HepG2 (cell line): Measurements from ENCODE around the gene NFYC. TPM values are rescaled to one million over a fixed set of nuclear protein-coding genes. Genes with fewer than 3 reads are reported as not detected.

Source experiments
- ASH2L ChIP-seq: fragments of 300-600, 200-600 bp; sonication (generic); IDR thresholded peaks from 2 replicates; pipeline ENCODE4 v1.7.0; 2017; ENCODE audit warnings: low read depth, mild to moderate bottlenecking, moderate library complexity, mixed read lengths, low read length; ENCODE audit not compliant: insufficient read length
- DR1 ChIP-seq: sonication (generic); formaldehyde crosslinking; IDR thresholded peaks from 2 replicates; pipeline ENCODE4 v1.8.0; 2021; ENCODE audit warnings: mild to moderate bottlenecking, missing genetic modification reagents, inconsistent platforms
- FOSL2 ChIP-seq: sonication (generic); formaldehyde crosslinking; IDR thresholded peaks from 2 replicates; pipeline ENCODE4 v1.4.0; 2020; ENCODE audit warnings: missing genetic modification reagents
- HNRNPLL ChIP-seq: fragments of 200-400 bp; formaldehyde crosslinking; IDR thresholded peaks from 2 replicates; pipeline ENCODE4 v1.6.1; 2017; ENCODE audit warnings: mild to moderate bottlenecking, low read depth, low read length; ENCODE audit not compliant: poor library complexity, severe bottlenecking
- IRX3 ChIP-seq: sonication (generic); formaldehyde crosslinking; IDR thresholded peaks from 2 replicates; pipeline ENCODE4 v1.8.1; 2023; ENCODE audit warnings: mild to moderate bottlenecking, low read depth, missing genetic modification reagents, borderline replicate concordance
- KLF11 ChIP-seq: IDR thresholded peaks from 2 replicates; pipeline ENCODE4 v1.6.1; 2016; ENCODE audit warnings: missing compliant biosample characterization
- MED8 ChIP-seq: sonication (generic); formaldehyde crosslinking; IDR thresholded peaks from 2 replicates; pipeline ENCODE4 v1.8.1; 2023; ENCODE audit warnings: mild to moderate bottlenecking, missing genetic modification reagents; ENCODE audit not compliant: insufficient replicate concordance
- MEF2D ChIP-seq: sonication (generic); formaldehyde crosslinking; IDR thresholded peaks from 2 replicates; pipeline ENCODE4 v1.5.1; 2020; ENCODE audit warnings: mild to moderate bottlenecking, missing genetic modification reagents
- MIER3 ChIP-seq: IDR thresholded peaks from 2 replicates; pipeline ENCODE4 v1.6.1; 2016; ENCODE audit warnings: missing compliant biosample characterization, borderline replicate concordance
- NCOA5 ChIP-seq: sonication (generic); formaldehyde crosslinking; IDR thresholded peaks from 2 replicates; pipeline ENCODE4 v1.4.0; 2020; ENCODE audit warnings: missing genetic modification reagents
- NFE2L1 ChIP-seq: sonication (generic); formaldehyde crosslinking; IDR thresholded peaks from 2 replicates; pipeline ENCODE4 v1.4.0; 2020; ENCODE audit warnings: missing genetic modification reagents, mild to moderate bottlenecking, borderline replicate concordance
- NFRKB ChIP-seq: fragments of 450-650 bp; IDR thresholded peaks from 2 replicates; pipeline ENCODE4 v1.6.1; 2017
- PHB2 ChIP-seq: fragments of 450-650 bp; IDR thresholded peaks from 2 replicates; pipeline ENCODE4 v1.6.1; 2018; ENCODE audit not compliant: partially characterized antibody
- PHF21A ChIP-seq: sonication (generic); formaldehyde crosslinking; IDR thresholded peaks from 2 replicates; pipeline ENCODE4 v1.5.0; 2020; ENCODE audit warnings: mild to moderate bottlenecking, missing genetic modification reagents
- POLR2AphosphoS2 ChIP-seq: IDR thresholded peaks from 2 replicates; pipeline ENCODE4 v1.6.1; 2011; ENCODE audit warnings: low read depth, low read length, improper control_type of control experiment
- RARG ChIP-seq: sonication (generic); formaldehyde crosslinking; IDR thresholded peaks from 2 replicates; pipeline ENCODE4 v1.4.0; 2020; ENCODE audit warnings: low read depth, mild to moderate bottlenecking, missing genetic modification reagents
- SMAD3 ChIP-seq: sonication (generic); formaldehyde crosslinking; IDR thresholded peaks from 2 replicates; pipeline ENCODE4 v1.4.0; 2020; ENCODE audit warnings: missing genetic modification reagents
- TFDP2 ChIP-seq: sonication (generic); formaldehyde crosslinking; IDR thresholded peaks from 2 replicates; pipeline ENCODE4 v1.4.0; 2020; ENCODE audit warnings: missing genetic modification reagents
- U2AF1 ChIP-seq: fragments of 200-400 bp; formaldehyde crosslinking; optimal IDR thresholded peaks from 2 replicates; pipeline ENCODE3; 2017; ENCODE audit warnings: mild to moderate bottlenecking, low read depth, low read length
- ZBTB14 ChIP-seq: sonication (generic); formaldehyde crosslinking; IDR thresholded peaks from 2 replicates; pipeline ENCODE4 v1.4.0; 2020; ENCODE audit warnings: missing genetic modification reagents
- ZBTB3 ChIP-seq: sonication (generic); formaldehyde crosslinking; IDR thresholded peaks from 2 replicates; pipeline ENCODE4 v1.4.0; 2020; ENCODE audit warnings: low read depth, mild to moderate bottlenecking, moderate library complexity, missing genetic modification reagents, borderline replicate concordance
- ZBTB37 ChIP-seq: sonication (generic); formaldehyde crosslinking; IDR thresholded peaks from 2 replicates; pipeline ENCODE4 v1.4.0; 2020; ENCODE audit warnings: mild to moderate bottlenecking, missing genetic modification reagents
- ZNF232 ChIP-seq: sonication (generic); formaldehyde crosslinking; IDR thresholded peaks from 2 replicates; pipeline ENCODE4 v1.4.0; 2020; ENCODE audit warnings: missing genetic modification reagents, borderline replicate concordance
- ZNF691 ChIP-seq: sonication (generic); formaldehyde crosslinking; IDR thresholded peaks from 2 replicates; pipeline ENCODE4 v1.4.0; 2020; ENCODE audit warnings: missing genetic modification reagents, low read depth, mild to moderate bottlenecking, borderline replicate concordance
- ZNF792 ChIP-seq: IDR thresholded peaks from 2 replicates; pipeline ENCODE4 v1.6.1; 2016
- polyA plus RNA-seq, 8 experiments: library from polyadenylated mRNA; depleted of rRNA in 3 of 8; stranded (reverse) in 7 of 8; unstranded in 1 of 8; fragments of >200 nt; fragmentation: Illumina TruSeq in 4 of 8; extraction: Trizol in 4 of 8; gene quantifications; 2 replicates each; pipeline versions ENCODE4 v1.2.1 to v1.2.3, GENCODE V29; 2011 to 2016; ENCODE audit warnings: low read depth in 4 of 8, missing spikeins in 1 of 8, mixed read lengths in 1 of 8; ENCODE audit not compliant: insufficient read depth in 1 of 8
- total RNA-seq, 5 experiments: library from RNA; depleted of rRNA; stranded (reverse); fragments of >200 nt; fragmentation: Illumina TruSeq; extraction: Trizol; gene quantifications; 2 replicates each; pipeline ENCODE4 v1.2.3, GENCODE V29; 2016; ENCODE audit warnings: low read depth in 1 of 5
- TF ChIP-seq, protein P1 (sequence below): sonication (generic); formaldehyde crosslinking; IDR thresholded peaks from 2 replicates; pipeline ENCODE4 v1.4.0; 2020; ENCODE audit warnings: mild to moderate bottlenecking, missing genetic modification reagents

NFYC gene
- total and polyA plus RNA-seq, 2 of the 13 experiments (the other 11 are each of a cell fraction or from before 2014, with no cell fraction given) = 33.9 to 73.7 TPM

DNA sequence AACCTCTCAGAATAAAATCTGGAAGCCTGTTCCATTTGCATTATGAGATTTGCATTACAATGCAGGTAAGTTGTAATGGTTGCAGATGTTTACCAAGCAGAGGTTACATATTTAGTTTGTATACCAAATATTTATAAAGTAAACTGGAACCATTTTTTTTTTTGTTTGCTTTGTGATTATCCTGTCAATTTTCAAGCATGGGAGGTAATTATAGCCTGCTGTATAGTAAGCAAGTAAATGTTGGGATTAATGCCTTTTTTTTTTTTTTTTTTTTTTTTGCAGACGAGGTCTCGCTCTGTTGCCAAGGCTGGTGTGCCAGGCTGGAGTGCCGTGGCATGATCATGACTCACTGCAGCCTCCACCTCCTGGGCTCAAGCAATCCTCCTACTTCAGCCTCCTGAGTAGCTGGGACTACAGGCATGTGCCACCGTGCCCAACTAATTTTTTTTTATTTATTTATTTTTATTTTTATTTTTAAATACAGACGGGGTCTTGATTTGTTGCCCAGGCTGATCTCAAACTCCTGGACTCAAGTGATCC, 21.0 kb downstream of the NFYC start (continued):
- TF ChIP-seq ZBTB37 (CRISPR knock-in tag) (no peak), SMAD3 (CRISPR knock-in tag) (no peak), ZBTB3 (no peak), PHB2 (no peak), ZBTB14 (CRISPR knock-in tag) (no peak), ASH2L (no peak), TFDP2 (no peak), NFRKB (no peak), MIER3 (CRISPR knock-in tag) (no peak), PHF21A (no peak), ZNF792 (no peak), NCOA5 (no peak), IRX3 (CRISPR knock-in tag) (no peak), ZNF691 (CRISPR knock-in tag) (no peak), FOSL2 (CRISPR knock-in tag) (no peak), MED8 (CRISPR knock-in tag) (no peak), MEF2D (no peak), KLF11 (CRISPR knock-in tag) (no peak), DR1 (CRISPR knock-in tag) (no peak), ZNF232 (no peak), HNRNPLL (no peak), RARG (CRISPR knock-in tag) (no peak), POLR2AphosphoS2 (no peak), U2AF1 (no peak), NFE2L1 (no peak)
- TF ChIP-seq, protein P1, sequence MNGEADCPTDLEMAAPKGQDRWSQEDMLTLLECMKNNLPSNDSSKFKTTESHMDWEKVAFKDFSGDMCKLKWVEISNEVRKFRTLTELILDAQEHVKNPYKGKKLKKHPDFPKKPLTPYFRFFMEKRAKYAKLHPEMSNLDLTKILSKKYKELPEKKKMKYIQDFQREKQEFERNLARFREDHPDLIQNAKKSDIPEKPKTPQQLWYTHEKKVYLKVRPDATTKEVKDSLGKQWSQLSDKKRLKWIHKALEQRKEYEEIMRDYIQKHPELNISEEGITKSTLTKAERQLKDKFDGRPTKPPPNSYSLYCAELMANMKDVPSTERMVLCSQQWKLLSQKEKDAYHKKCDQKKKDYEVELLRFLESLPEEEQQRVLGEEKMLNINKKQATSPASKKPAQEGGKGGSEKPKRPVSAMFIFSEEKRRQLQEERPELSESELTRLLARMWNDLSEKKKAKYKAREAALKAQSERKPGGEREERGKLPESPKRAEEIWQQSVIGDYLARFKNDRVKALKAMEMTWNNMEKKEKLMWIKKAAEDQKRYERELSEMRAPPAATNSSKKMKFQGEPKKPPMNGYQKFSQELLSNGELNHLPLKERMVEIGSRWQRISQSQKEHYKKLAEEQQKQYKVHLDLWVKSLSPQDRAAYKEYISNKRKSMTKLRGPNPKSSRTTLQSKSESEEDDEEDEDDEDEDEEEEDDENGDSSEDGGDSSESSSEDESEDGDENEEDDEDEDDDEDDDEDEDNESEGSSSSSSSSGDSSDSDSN (CRISPR knock-in tag) = no peak
